ENCODE measurements around the gene MGAT4A. TPM values are rescaled to one million over a fixed set of nuclear protein-coding genes. Genes with fewer than 3 reads are reported as not detected.

The MGAT4A gene
- total RNA-seq, 2 experiments from 2014 or later: 10.1 to 15.4 TPM

GRCh38 chr2:98654699-98655495 lies 76.0 kb downstream of the MGAT4A start:
- Histone ChIP-seq H3K4me1 (ENCODE audit: insufficient read depth, low read length, poor library complexity, severe bottlenecking) (peaks cover 9% of the 10 kb centered on the region), H3K4me3 (ENCODE audit: low read depth, low read length, poor library complexity, severe bottlenecking) (no peak overlapping the region), H3K9me3 (ENCODE audit: low read length) (no peaks in the 10 kb centered on the region), H3K4me2 (ENCODE audit: low read length) (no peak overlapping the region), H4K20me1 (ENCODE audit: insufficient read depth, low read length) (no peaks in the 10 kb centered on the region), H2AFZ (ENCODE audit: low read length) (no peak overlapping the region), H3K9me2 (ENCODE audit: insufficient read depth, low read length) (no peaks in the 10 kb centered on the region), H3K36me3 (ENCODE audit: insufficient read depth, low read length) (no peaks in the 10 kb centered on the region), H3K27ac (ENCODE audit: low read depth, low read length, poor library complexity, severe bottlenecking) (no peak overlapping the region), H3K79me2 (ENCODE audit: insufficient read depth, low read depth, low read length) (no peaks in the 10 kb centered on the region)
- BruUV-seq (replicated peaks): no TSS peak
- intact Hi-C loops (cut with micrococcal nuclease; ENCODE audit: unreplicated experiment): loop anchor here (10.0 kb wide), 1 partner anchor 70 kb away; no protein-coding TSS in a partner anchor
- POLR2A ChIA-PET: interaction anchor here (0.6 kb wide), 1 partner anchor 1269 kb away, joined by 3 read pairs; no protein-coding TSS in a partner anchor
- TF ChIP-seq CTCF (conservative IDR thresholded peaks at IDR 0.05; ENCODE audit: low read length) (no peak), EZH2phosphoT487 (IDR thresholded peaks at IDR 0.05; ENCODE audit: borderline replicate concordance, low read depth, low read length) (no peak)
- CTCF ChIA-PET (ENCODE audit: unreplicated experiment): no interaction called here
- DNase-seq (ENCODE audit: low spot score): no peak

GRCh38 chr2:98650998-98651397 lies 79.9 kb downstream of the MGAT4A start:
- ChIA-PET POLR2A (interaction anchor here (0.6 to 0.7 kb wide), 2 partner anchors 37 to 795 kb away, joined by 3 to 5 read pairs; no protein-coding TSS in a partner anchor), CTCF (ENCODE audit: unreplicated experiment) (no interaction called here)
- H3K9me2 ChIP-seq (ENCODE audit: insufficient read depth, low read length): no peaks in the 10 kb centered on the region
- H3K4me3 ChIP-seq (ENCODE audit: low read depth, low read length, poor library complexity, severe bottlenecking): no peak overlapping the region
- H3K36me3 ChIP-seq (ENCODE audit: insufficient read depth, low read length): peaks cover 5% of the 10 kb centered on the region; the same call in 1 of the 2 replicates
- peaks cover 18% of the 10 kb centered on the region for H3K4me1 ChIP-seq (ENCODE audit: insufficient read depth, low read length, poor library complexity, severe bottlenecking)
- H3K4me2 ChIP-seq (ENCODE audit: low read length): no peak overlapping the region
- no TSS peak for BruUV-seq (replicated peaks)
- DNase-seq (ENCODE audit: low spot score): no peak
- no peaks in the 10 kb centered on the region for H3K9me3 ChIP-seq (ENCODE audit: low read length)
- no peaks in the 10 kb centered on the region for H3K79me2 ChIP-seq (ENCODE audit: insufficient read depth, low read depth, low read length)
- no peaks in the 10 kb centered on the region for H4K20me1 ChIP-seq (ENCODE audit: insufficient read depth, low read length)
- H2AFZ ChIP-seq (ENCODE audit: low read length): no peak overlapping the region
- intact Hi-C loops (cut with micrococcal nuclease; ENCODE audit: unreplicated experiment): loop anchor here (10.0 kb wide), 1 partner anchor 74 kb away; no protein-coding TSS in a partner anchor
- TF ChIP-seq EZH2phosphoT487 (IDR thresholded peaks at IDR 0.05; ENCODE audit: borderline replicate concordance, low read depth, low read length) (no peak), CTCF (conservative IDR thresholded peaks at IDR 0.05; ENCODE audit: low read length) (no peak)
- H3K27ac ChIP-seq (ENCODE audit: low read depth, low read length, poor library complexity, severe bottlenecking): no peak overlapping the region

DNA sequence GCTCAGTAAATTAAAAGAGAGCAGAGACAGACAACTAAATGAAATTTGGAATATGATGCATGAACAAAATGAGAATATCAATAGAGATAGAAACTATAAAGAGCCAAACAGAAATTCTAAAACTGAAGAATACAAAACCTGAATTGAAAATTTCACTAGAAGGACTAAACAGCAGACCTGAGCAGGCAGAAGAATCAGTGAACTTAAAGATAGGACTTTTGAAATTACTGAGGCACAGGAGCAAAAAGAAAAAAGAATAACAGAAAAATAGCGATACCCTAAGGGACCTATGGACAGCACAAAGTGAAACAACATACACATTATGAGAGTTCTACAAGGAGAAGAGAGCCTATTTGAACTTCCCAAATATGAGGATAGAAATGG lies 80.9 kb downstream of the MGAT4A start:
- H2AFZ ChIP-seq (ENCODE audit: low read length): no peak overlapping the region
- CTCF ChIA-PET (ENCODE audit: unreplicated experiment): interaction anchor here (0.7 kb wide), 1 partner anchor 346 kb away, joined by 3 read pairs; no protein-coding TSS in a partner anchor
- H3K4me1 ChIP-seq (ENCODE audit: insufficient read depth, low read length, poor library complexity, severe bottlenecking): peaks cover 16% of the 10 kb centered on the region
- no peak for DNase-seq (ENCODE audit: low spot score)
- intact Hi-C loops (cut with micrococcal nuclease; ENCODE audit: unreplicated experiment): loop anchor here (1.0 to 10.0 kb wide), 4 partner anchors 75 to 416 kb away; no protein-coding TSS in a partner anchor
- no peaks in the 10 kb centered on the region for H3K79me2 ChIP-seq (ENCODE audit: insufficient read depth, low read depth, low read length)
- H3K4me3 ChIP-seq (ENCODE audit: low read depth, low read length, poor library complexity, severe bottlenecking): no peak overlapping the region
- H4K20me1 ChIP-seq (ENCODE audit: insufficient read depth, low read length): no peaks in the 10 kb centered on the region
- H3K4me2 ChIP-seq (ENCODE audit: low read length): no peak overlapping the region
- H3K9me2 ChIP-seq (ENCODE audit: insufficient read depth, low read length): no peaks in the 10 kb centered on the region
- peaks cover 5% of the 10 kb centered on the region; the same call in 1 of the 2 replicates for H3K36me3 ChIP-seq (ENCODE audit: insufficient read depth, low read length)
- no peak overlapping the region for H3K27ac ChIP-seq (ENCODE audit: low read depth, low read length, poor library complexity, severe bottlenecking)
- POLR2A ChIA-PET: no interaction called here
- no peaks in the 10 kb centered on the region for H3K9me3 ChIP-seq (ENCODE audit: low read length)
- TF ChIP-seq EZH2phosphoT487 (IDR thresholded peaks at IDR 0.05; ENCODE audit: borderline replicate concordance, low read depth, low read length) (no peak), CTCF (conservative IDR thresholded peaks at IDR 0.05; ENCODE audit: low read length) (no peak)
- BruUV-seq (replicated peaks): no TSS peak

Measured in OCI-LY7 (cell line).